Placental pericyte (primary cell): ENCODE data around the gene SCYGR7. TPM values are rescaled to one million over a fixed set of nuclear protein-coding genes. Genes with fewer than 3 reads are reported as not detected.

Experiments
- small RNA-seq: library from RNA; depleted of rRNA; stranded (forward); fragments of <200 nt; gene quantifications from one replicate; pipeline ENCODE3, GENCODE V24; 2012; ENCODE audit warnings: low replicate concordance
- total RNA-seq: library from RNA; depleted of rRNA; stranded (reverse); fragments of >200 nt; gene quantifications from 2 replicates; pipeline ENCODE4 v1.2.3, GENCODE V29; 2012

SCYGR7 gene
- total RNA-seq: not detected in 2 replicates

DNA sequence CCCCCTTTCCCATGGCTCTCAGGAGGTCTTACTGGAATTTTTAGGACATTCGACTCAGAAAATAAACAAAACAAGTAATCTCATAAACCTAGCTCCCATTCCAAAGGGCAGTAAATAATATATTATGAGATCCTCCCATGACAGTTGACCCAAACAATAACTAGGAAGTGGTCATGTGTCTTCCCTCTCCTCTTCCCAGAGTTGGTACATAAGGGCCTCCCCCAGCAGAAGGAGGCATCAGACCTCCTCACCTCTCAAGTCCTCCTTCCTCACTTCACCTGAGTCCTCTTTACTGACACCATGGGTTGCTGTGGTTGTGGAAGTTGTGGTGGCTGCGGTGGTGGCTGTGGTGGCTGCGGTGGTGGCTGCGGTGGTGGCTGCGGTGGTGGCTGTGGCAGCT is at the start of gene SCYGR7:
Gene SCYGR7, plus strand, starts transcription at position 301 of the 400 bp plus-strand sequence. Its CDS starts 0 bp downstream, at position 301.

GRCh38 chr2:227717687-227718567 is 10.2 kb upstream of the SCYGR7 start, which contains the start of gene SLC19A3:
SLC19A3 (minus strand) TSS chr2:227718028; CDS start chr2:227702318, 15,710 bp downstream.

GRCh38 chr2:227724394-227725039 is 3.6 kb upstream of the SCYGR7 start, which contains the start of gene SCYGR6:
SCYGR6 (minus strand) TSS chr2:227724757; CDS start chr2:227724757, 0 bp downstream.

GRCh38 chr2:227745594-227745993 is 17.5 kb downstream of the SCYGR7 start, which contains the start of gene SCYGR8:
SCYGR8 (plus strand) TSS chr2:227745894; CDS start chr2:227745894, 0 bp downstream.

Small RNA genes lying within 50 kb of the gene (small RNA-seq; reads per million reads assigned to genes)
- gene RNA5SP121 (1.0 reads per million, percentile 45 among the genes with 10 or more reads in this experiment), gene SNRPGP8 (not detected)

Other genes starting within 250 kb of the SCYGR7 start
- gene SCYGR2, start 129.4 kb upstream of the SCYGR7 start, total RNA-seq: not detected in 2 replicates
- not detected in 2 replicates for gene SCYGR3, start 113.5 kb upstream of the SCYGR7 start, total RNA-seq
- not detected in 2 replicates for gene SCYGR4, start 110.8 kb upstream of the SCYGR7 start, total RNA-seq
- not detected in 2 replicates for gene SCYGR5, start 61.5 kb upstream of the SCYGR7 start, total RNA-seq
- gene SLC19A3, start 10.3 kb upstream of the SCYGR7 start, total RNA-seq: 0.14 and 2.4 TPM in 2 replicates
- gene SCYGR6, start 3.6 kb upstream of the SCYGR7 start, total RNA-seq: not detected in 2 replicates
- gene SCYGR8, start 17.6 kb downstream of the SCYGR7 start, total RNA-seq: not detected in 2 replicates
- gene CCL20, start 85.5 kb downstream of the SCYGR7 start, total RNA-seq: 1.1 and 8.1 TPM in 2 replicates
- 1.5 and 2.7 TPM in 2 replicates for gene DAW1, start 143.3 kb downstream of the SCYGR7 start, total RNA-seq